Mucosa of descending colon (tissue), 3 donors: ENCODE measurements around the gene YPEL5. TPM values are rescaled to one million over a fixed set of nuclear protein-coding genes. Genes with fewer than 3 reads are reported as not detected.
"Not testable (repeated sequence)": the region's sequence is repeated elsewhere in the genome, so short reads cannot be mapped to it uniquely, and the experiment has no call there.

Experiments
- ATAC-seq: fragments of 200-7000 bp; cut with Tn5 transposase; one replicate; pipeline ENCODE4 v1.9.1; 2020; ENCODE audit warnings: mild to moderate bottlenecking, moderate library complexity
- DNase-seq, 3 donors: peaks; one replicate each; pipeline ENCODE4 v3.0.0-alpha.2; 2020
- H3K36me3 ChIP-seq: fragments of 200-600 bp; one replicate; pipeline ENCODE4 v1.8.0; 2021; ENCODE audit warnings: low read depth, mild to moderate bottlenecking
- H3K4me1 ChIP-seq: fragments of 200-600 bp; one replicate; pipeline ENCODE4 v1.8.0; 2021; ENCODE audit warnings: low read depth, mild to moderate bottlenecking
- H3K4me3 ChIP-seq: fragments of 200-600 bp; one replicate; pipeline ENCODE4 v1.8.0; 2021; ENCODE audit warnings: mild to moderate bottlenecking
- H3K9me3 ChIP-seq: fragments of 200-600 bp; one replicate; pipeline ENCODE4 v1.8.0; 2021; ENCODE audit warnings: mild to moderate bottlenecking
- intact Hi-C, 2 donors: fragments of 100-400 bp; cut with DNase I in 1 of 2; cut with micrococcal nuclease in 1 of 2; formaldehyde crosslinking; loops; one replicate each; pipeline versions ENCODE4 v1.11.0 to v1.11.1; 2022; cut with DNase I, micrococcal nuclease
- total RNA-seq, 3 donors: library from RNA; stranded (reverse); fragmentation: NEBNext Ultra II Directional in 2 of 3; extraction: Animal tissue kit (Norgen Biotek cat#: 25700) in 2 of 3; gene quantifications; one replicate each; pipeline versions ENCODE4 v1.2.1 to v1.2.4, GENCODE V29; 2021 to 2023
- TF ChIP-seq, protein P1 (sequence below): fragments of 200-600 bp; IDR thresholded peaks from one replicate; pipeline ENCODE4 v1.8.0; 2022; ENCODE audit warnings: antibody characterized with exemption, mild to moderate bottlenecking
- donor health status: DM: no; HTN: no; CAD: no; lungs with moderate emphysema.
- donor health status: DM: no; HTN: no; CAD: no.
- donor health status: DM: no; HTN: yes; CAD: no.

YPEL5 gene
- total RNA-seq, 3 donors from 2014 or later: 58.0 to 104 (median 79.3) TPM

DNA sequence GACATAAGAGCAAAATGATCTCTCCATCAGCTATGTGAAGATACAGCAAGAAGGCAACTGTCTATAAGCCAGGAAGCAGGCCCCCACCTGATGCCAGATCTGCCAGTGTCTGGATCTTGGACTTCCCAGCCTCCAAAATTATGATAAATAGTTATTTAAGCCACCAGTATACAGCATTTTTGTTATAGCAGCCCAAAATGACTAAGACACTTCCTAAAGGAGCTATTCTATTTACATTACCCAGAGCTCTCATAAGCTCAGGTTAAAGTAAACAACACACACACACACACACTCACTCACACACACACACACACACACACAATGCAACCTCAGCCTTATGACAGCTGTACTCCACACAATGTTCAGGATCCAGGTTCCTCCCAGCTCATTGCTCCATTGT is 5.7 kb upstream of the YPEL5 start:
- no peak for DNase-seq
- TF ChIP-seq, protein P1, sequence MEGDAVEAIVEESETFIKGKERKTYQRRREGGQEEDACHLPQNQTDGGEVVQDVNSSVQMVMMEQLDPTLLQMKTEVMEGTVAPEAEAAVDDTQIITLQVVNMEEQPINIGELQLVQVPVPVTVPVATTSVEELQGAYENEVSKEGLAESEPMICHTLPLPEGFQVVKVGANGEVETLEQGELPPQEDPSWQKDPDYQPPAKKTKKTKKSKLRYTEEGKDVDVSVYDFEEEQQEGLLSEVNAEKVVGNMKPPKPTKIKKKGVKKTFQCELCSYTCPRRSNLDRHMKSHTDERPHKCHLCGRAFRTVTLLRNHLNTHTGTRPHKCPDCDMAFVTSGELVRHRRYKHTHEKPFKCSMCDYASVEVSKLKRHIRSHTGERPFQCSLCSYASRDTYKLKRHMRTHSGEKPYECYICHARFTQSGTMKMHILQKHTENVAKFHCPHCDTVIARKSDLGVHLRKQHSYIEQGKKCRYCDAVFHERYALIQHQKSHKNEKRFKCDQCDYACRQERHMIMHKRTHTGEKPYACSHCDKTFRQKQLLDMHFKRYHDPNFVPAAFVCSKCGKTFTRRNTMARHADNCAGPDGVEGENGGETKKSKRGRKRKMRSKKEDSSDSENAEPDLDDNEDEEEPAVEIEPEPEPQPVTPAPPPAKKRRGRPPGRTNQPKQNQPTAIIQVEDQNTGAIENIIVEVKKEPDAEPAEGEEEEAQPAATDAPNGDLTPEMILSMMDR: no peak
- Histone ChIP-seq H3K9me3 (no peaks in the 10 kb centered on the region), H3K4me3 (no peak overlapping the region), H3K36me3 (no peaks in the 10 kb centered on the region), H3K4me1 (no peaks in the 10 kb centered on the region)
- ATAC-seq: peak; percentile 18
- intact Hi-C loops: no loop called here

DNA sequence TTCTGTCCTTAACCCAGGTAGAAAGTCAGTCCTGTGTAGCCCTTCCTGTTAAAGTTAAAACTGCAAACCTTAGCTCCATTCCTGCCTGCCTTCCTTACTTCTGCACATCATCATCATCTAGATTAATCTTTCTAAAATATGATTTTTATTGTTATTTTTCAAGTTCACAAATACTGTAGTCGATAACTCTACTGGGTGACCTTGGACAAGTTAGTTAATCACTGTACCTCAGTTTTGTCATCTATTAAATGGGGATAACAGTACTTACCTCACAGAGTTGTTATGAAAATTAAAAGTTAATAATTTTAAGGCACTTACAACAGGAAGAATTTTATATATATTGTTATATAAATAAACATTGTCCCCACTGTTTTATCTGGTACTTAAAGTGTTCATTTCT is 2.5 kb upstream of the YPEL5 start:
- H3K4me1 ChIP-seq: peaks cover 9% of the 10 kb centered on the region
- TF ChIP-seq, protein P1: no peak
- H3K9me3 ChIP-seq: no peaks in the 10 kb centered on the region
- H3K36me3 ChIP-seq: no peaks in the 10 kb centered on the region
- intact Hi-C loops: no loop called here
- DNase-seq (no peak), ATAC-seq (no peak)
- H3K4me3 ChIP-seq: no peak overlapping the region

GRCh38 chr2:30144951-30145350 is 1.9 kb upstream of the YPEL5 start:
- H3K9me3 ChIP-seq, H3K36me3 ChIP-seq, H3K4me3 ChIP-seq, intact Hi-C loops, DNase-seq, ATAC-seq: not testable (repeated sequence)
- peaks cover 15% of the 10 kb centered on the region for H3K4me1 ChIP-seq

DNA sequence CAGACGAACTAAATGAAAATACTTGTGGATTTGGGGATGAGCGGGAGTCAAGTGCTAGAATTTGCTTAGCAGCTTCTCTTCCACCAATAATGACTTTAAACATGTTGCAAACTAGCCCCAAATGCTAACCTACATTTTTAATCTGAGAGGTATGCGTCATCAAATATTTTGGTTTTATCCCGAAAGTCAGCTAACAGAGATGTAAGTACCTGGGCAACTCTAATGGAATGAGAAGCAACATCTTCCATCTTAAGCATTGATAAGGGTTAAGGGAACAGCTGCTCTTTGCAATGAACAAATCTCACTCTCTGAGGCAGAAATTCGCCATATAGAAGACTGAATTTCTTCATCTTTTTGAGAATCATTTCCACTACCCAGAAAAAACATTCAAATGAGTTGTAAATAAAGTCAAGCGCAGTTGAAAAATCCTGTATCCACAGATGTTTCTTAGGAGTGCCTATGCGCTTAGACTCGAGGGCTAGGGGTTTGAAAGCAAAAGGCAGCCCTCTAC is 926 bp upstream of the YPEL5 start:
- Histone ChIP-seq H3K9me3 (no peaks in the 10 kb centered on the region), H3K36me3 (no peaks in the 10 kb centered on the region), H3K4me3 (peak overlapping the region; percentile 13), H3K4me1 (peaks cover 23% of the 10 kb centered on the region)
- ATAC-seq (no peak), DNase-seq (no peak)
- TF ChIP-seq, protein P1: no peak
- intact Hi-C loops: no loop called here

DNA sequence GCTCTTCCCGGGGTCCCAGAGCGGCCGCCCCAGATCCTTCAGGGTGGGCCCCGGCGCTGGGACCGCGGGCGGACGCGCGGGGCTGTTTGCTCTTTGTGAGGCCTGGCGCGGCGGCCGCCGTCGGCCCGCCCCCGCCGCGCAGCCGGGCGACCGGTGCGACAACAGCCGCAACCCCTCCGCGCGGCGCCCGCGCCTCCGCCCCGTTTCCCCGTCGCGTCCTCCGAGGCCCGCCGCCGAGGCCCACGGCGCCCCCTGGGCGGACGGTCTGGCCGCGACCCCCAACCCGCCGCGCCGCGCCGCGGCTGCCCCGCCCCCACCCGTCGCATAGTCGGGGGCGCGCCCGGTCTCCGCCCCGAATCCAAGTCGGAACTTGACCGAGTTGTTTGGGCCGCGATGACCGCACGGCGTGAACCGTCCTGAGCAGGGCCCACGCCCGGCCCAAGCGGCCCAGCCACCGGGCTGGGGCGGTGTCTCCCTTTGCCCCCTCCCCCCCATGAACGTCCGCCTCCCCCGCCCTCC is 448 bp downstream of the YPEL5 start:
- no peaks in the 10 kb centered on the region for H3K36me3 ChIP-seq
- no peak for DNase-seq

More for the DNA sequence above, 448 bp downstream of the YPEL5 start:
- H3K4me3 ChIP-seq: peak overlapping the region; percentile 100
- TF ChIP-seq, protein P1: no peak
- intact Hi-C loops: no loop called here
- peak; percentile 11 for ATAC-seq
- peaks cover 25% of the 10 kb centered on the region for H3K4me1 ChIP-seq
- no peaks in the 10 kb centered on the region for H3K9me3 ChIP-seq
